Keratinocyte (primary cell): Measurements from ENCODE around the gene GBP1. TPM values are rescaled to one million over a fixed set of nuclear protein-coding genes. Genes with fewer than 3 reads are reported as not detected.

Experiments used
- DNase-seq: peaks from one replicate; pipeline ENCODE4 v3.0.0-alpha.2; 2011; ENCODE audit warnings: low read depth, missing footprints, low spot score
- FAIRE-seq: peaks from 2 replicates; lab custom pipeline; 2011; peaks lifted over from hg19 to GRCh38; lab: Jason Lieb, UNC
- H2AFZ ChIP-seq: 2 replicates; pipeline ENCODE4 v1.6.0; 2012; ENCODE audit warnings: low read length, control low read depth, inconsistent platforms; ENCODE audit not compliant: control insufficient read depth
- H3K27ac ChIP-seq: 2 replicates; pipeline ENCODE4 v1.5.1; 2011; ENCODE audit warnings: low read length; ENCODE audit not compliant: control insufficient read depth, insufficient read depth
- H3K27me3 ChIP-seq: 3 replicates; pipeline ENCODE4 v1.6.0; 2011; ENCODE audit warnings: low read length; ENCODE audit not compliant: control insufficient read depth, insufficient read depth; ENCODE audit errors: extremely low read depth
- H3K36me3 ChIP-seq, 2 experiments: 2 replicates in 1 of 2; 3 replicates in 1 of 2; pipeline ENCODE4 v1.5.1; 2011; ENCODE audit warnings: low read length in 2 of 2, mild to moderate bottlenecking in 1 of 2; ENCODE audit not compliant: control insufficient read depth in 2 of 2, insufficient read depth in 2 of 2; ENCODE audit errors: extremely low read depth in 1 of 2
- H3K4me1 ChIP-seq: 3 replicates; pipeline ENCODE4 v1.5.1; 2011; ENCODE audit warnings: low read length; ENCODE audit not compliant: control insufficient read depth, insufficient read depth; ENCODE audit errors: extremely low read depth
- H3K4me2 ChIP-seq: 3 replicates; pipeline ENCODE4 v1.6.0; 2011; ENCODE audit warnings: low read depth, low read length; ENCODE audit not compliant: control insufficient read depth, insufficient read depth; ENCODE audit errors: extremely low read depth
- H3K4me3 ChIP-seq, 3 experiments: fragments of 200-600 bp in 1 of 3; sonication (generic) in 1 of 3; 2 replicates in 2 of 3; 3 replicates in 1 of 3; pipeline ENCODE4 v1.5.1; 2011 to 2016; ENCODE audit warnings: low read length in 3 of 3, mild to moderate bottlenecking in 3 of 3, control low read depth in 2 of 3, inconsistent platforms in 1 of 3, low read depth in 1 of 3, mixed read lengths in 1 of 3, mixed run types in 1 of 3, moderate library complexity in 1 of 3; ENCODE audit not compliant: control insufficient read depth in 2 of 3, insufficient read depth in 2 of 3; ENCODE audit errors: extremely low read depth in 1 of 3
- H3K79me2 ChIP-seq: 2 replicates; pipeline ENCODE4 v1.6.0; 2012; ENCODE audit warnings: low read length; ENCODE audit not compliant: control insufficient read depth, insufficient read depth
- H3K9ac ChIP-seq: 3 replicates; pipeline ENCODE4 v1.6.0; 2011; ENCODE audit warnings: low read length; ENCODE audit not compliant: control insufficient read depth, insufficient read depth; ENCODE audit errors: extremely low read depth
- H3K9me1 ChIP-seq: 3 replicates; pipeline ENCODE4 v1.6.0; 2011; ENCODE audit warnings: low read length; ENCODE audit not compliant: control insufficient read depth, insufficient read depth; ENCODE audit errors: extremely low read depth
- H3K9me3 ChIP-seq: 2 replicates; pipeline ENCODE4 v1.5.1; 2012; ENCODE audit warnings: low read depth, low read length; ENCODE audit not compliant: control insufficient read depth
- H4K20me1 ChIP-seq: 3 replicates; pipeline ENCODE4 v1.6.0; 2011; ENCODE audit warnings: low read length; ENCODE audit not compliant: control insufficient read depth, insufficient read depth; ENCODE audit errors: extremely low read depth
- EZH2 ChIP-seq: IDR thresholded peaks from one replicate; pipeline ENCODE4 v1.6.1; 2012; ENCODE audit warnings: inconsistent platforms, mild to moderate bottlenecking, low read length, moderate library complexity
- dilution Hi-C: fragments of 300-500 bp; cut with MboI; formaldehyde crosslinking; loops from one replicate; pipeline ENCODE4 v1.7.0; 2020; ENCODE audit warnings: low sequenced_read_pairs; ENCODE audit not compliant: extremely low pct_ligation_motif_present
- polyA plus RNA-seq, 5 experiments: library from polyadenylated mRNA; depleted of rRNA in 3 of 5; stranded (reverse) in 3 of 5; stranded (forward) in 1 of 5; unstranded in 1 of 5; fragments of >200 nt; gene quantifications; 1 replicate in 1 of 5; 2 replicates in 3 of 5; 3 replicates in 1 of 5; pipeline versions ENCODE4 v1.2.1 to v1.2.3, GENCODE V29; 2011 to 2012; ENCODE audit warnings: missing spikeins in 2 of 5, low read depth in 1 of 5, low replicate concordance in 1 of 5
- TF ChIP-seq, protein P1 (sequence below), 3 experiments: IDR thresholded peaks in 1 of 3; conservative IDR thresholded peaks in 1 of 3; optimal IDR thresholded peaks in 1 of 3; 2 replicates in 2 of 3; 3 replicates in 1 of 3; pipeline versions ENCODE3 to v1.5.1; 2011; ENCODE audit warnings: low read length in 3 of 3, mild to moderate bottlenecking in 3 of 3, moderate library complexity in 2 of 3, control low read depth in 1 of 3, inconsistent platforms in 1 of 3; ENCODE audit not compliant: insufficient read depth in 2 of 3; ENCODE audit errors: extremely low read depth in 1 of 3

Gene GBP1
- polyA plus RNA-seq, 1 donor (not counting 4 experiments of a cell fraction or from before 2014, with no cell fraction given) = 22.7 TPM

- FAIRE-seq = no peak
- H3K36me3 ChIP-seq = no peaks in the 10 kb centered on the region
These were observed 48.0 kb upstream of the GBP1 start for GRCh38 chr1:89112871-89113613.

GRCh38 chr1:89104687-89105086 lies 39.7 kb upstream of the GBP1 start:
- Histone ChIP-seq H3K36me3 (no peaks in the 10 kb centered on the region), H3K4me3 (no peak overlapping the region)

More at GRCh38 chr1:89112871-89113613, 48.0 kb upstream of the GBP1 start:
- H3K4me3 ChIP-seq = no peak overlapping the region
- H3K27me3 ChIP-seq = no peaks in the 10 kb centered on the region
- TF ChIP-seq EZH2 = no peak
- TF ChIP-seq, protein P1, sequence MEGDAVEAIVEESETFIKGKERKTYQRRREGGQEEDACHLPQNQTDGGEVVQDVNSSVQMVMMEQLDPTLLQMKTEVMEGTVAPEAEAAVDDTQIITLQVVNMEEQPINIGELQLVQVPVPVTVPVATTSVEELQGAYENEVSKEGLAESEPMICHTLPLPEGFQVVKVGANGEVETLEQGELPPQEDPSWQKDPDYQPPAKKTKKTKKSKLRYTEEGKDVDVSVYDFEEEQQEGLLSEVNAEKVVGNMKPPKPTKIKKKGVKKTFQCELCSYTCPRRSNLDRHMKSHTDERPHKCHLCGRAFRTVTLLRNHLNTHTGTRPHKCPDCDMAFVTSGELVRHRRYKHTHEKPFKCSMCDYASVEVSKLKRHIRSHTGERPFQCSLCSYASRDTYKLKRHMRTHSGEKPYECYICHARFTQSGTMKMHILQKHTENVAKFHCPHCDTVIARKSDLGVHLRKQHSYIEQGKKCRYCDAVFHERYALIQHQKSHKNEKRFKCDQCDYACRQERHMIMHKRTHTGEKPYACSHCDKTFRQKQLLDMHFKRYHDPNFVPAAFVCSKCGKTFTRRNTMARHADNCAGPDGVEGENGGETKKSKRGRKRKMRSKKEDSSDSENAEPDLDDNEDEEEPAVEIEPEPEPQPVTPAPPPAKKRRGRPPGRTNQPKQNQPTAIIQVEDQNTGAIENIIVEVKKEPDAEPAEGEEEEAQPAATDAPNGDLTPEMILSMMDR (optimal IDR thresholded peaks at IDR 0.05 in 1 of 3, IDR thresholded peaks at IDR 0.05 in 1 of 3, conservative IDR thresholded peaks at IDR 0.05 in 1 of 3; ENCODE audit: extremely low read depth in 1 of 3, insufficient read depth in 2 of 3, low read length in 3 of 3) = no peak
- H3K27ac ChIP-seq = no peak overlapping the region
- no peaks in the 10 kb centered on the region for H4K20me1 ChIP-seq
- H2AFZ ChIP-seq = no peak overlapping the region
- H3K9ac ChIP-seq = no peak overlapping the region
- dilution Hi-C loops = no loop called here
- H3K4me1 ChIP-seq = no peaks in the 10 kb centered on the region
- H3K4me2 ChIP-seq = no peak overlapping the region
- no peak for DNase-seq
- H3K9me3 ChIP-seq = no peaks in the 10 kb centered on the region
- no peaks in the 10 kb centered on the region for H3K9me1 ChIP-seq
- no peaks in the 10 kb centered on the region for H3K79me2 ChIP-seq

More at GRCh38 chr1:89104687-89105086, 39.7 kb upstream of the GBP1 start:
- Histone ChIP-seq H3K9me3 (no peaks in the 10 kb centered on the region), H3K4me2 (no peak overlapping the region), H4K20me1 (no peaks in the 10 kb centered on the region), H2AFZ (no peak overlapping the region), H3K27me3 (no peaks in the 10 kb centered on the region), H3K9me1 (no peaks in the 10 kb centered on the region), H3K4me1 (no peaks in the 10 kb centered on the region), H3K9ac (no peak overlapping the region), H3K27ac (no peak overlapping the region), H3K79me2 (no peaks in the 10 kb centered on the region)
- TF ChIP-seq, protein P1 (optimal IDR thresholded peaks at IDR 0.05 in 1 of 3, IDR thresholded peaks at IDR 0.05 in 1 of 3, conservative IDR thresholded peaks at IDR 0.05 in 1 of 3; ENCODE audit: extremely low read depth in 1 of 3, insufficient read depth in 2 of 3, low read length in 3 of 3) = no peak
- TF ChIP-seq EZH2 = no peak
- dilution Hi-C loops = no loop called here
- DNase-seq (no peak), FAIRE-seq (no peak)
